Lung (tissue), 12 donors: ENCODE data around the gene PLCD1. TPM values are rescaled to one million over a fixed set of nuclear protein-coding genes. Genes with fewer than 3 reads are reported as not detected.

Source experiments
- ATAC-seq: fragments of 200-7000 bp; cut with Tn5 transposase; one replicate; pipeline ENCODE4 v1.9.1; 2020; ENCODE audit warnings: moderate number of reproducible peaks; ENCODE audit not compliant: insufficient read depth, low FRiP score
- DNase-seq, 3 donors: peaks; one replicate each; pipeline ENCODE4 v3.0.0-alpha.2; 2013 to 2017
- H3K27ac ChIP-seq, 2 donors: one replicate each; pipeline ENCODE4 v1.5.1; 2013; ENCODE audit warnings: mild to moderate bottlenecking in 2 of 2, moderate library complexity in 2 of 2, control low read depth in 1 of 2, inconsistent platforms in 1 of 2, low read depth in 1 of 2, low read length in 1 of 2
- H3K27me3 ChIP-seq, 3 donors: one replicate each; pipeline ENCODE4 v1.5.1; 2013; ENCODE audit warnings: low read length in 2 of 3; ENCODE audit not compliant: control insufficient read depth in 3 of 3, insufficient read depth in 3 of 3
- H3K36me3 ChIP-seq, 4 donors: one replicate each; pipeline ENCODE4 v1.5.1; 2013; ENCODE audit warnings: low read length in 4 of 4, mild to moderate bottlenecking in 1 of 4, moderate library complexity in 1 of 4; ENCODE audit not compliant: control insufficient read depth in 4 of 4, insufficient read depth in 4 of 4
- H3K4me1 ChIP-seq, 5 donors: one replicate each; pipeline ENCODE4 v1.5.1; 2013; ENCODE audit warnings: low read length in 5 of 5, mild to moderate bottlenecking in 2 of 5, moderate library complexity in 1 of 5; ENCODE audit not compliant: control insufficient read depth in 5 of 5, insufficient read depth in 5 of 5
- H3K4me3 ChIP-seq: one replicate; pipeline ENCODE4 v1.5.1; 2013; ENCODE audit warnings: mild to moderate bottlenecking, control low read depth, moderate library complexity
- H3K9ac ChIP-seq, 2 donors: one replicate each; pipeline ENCODE4 v1.5.1; 2013; ENCODE audit warnings: low read length in 2 of 2, control low read depth in 1 of 2; ENCODE audit not compliant: insufficient read depth in 1 of 2
- H3K9me3 ChIP-seq, 4 donors: one replicate each; pipeline ENCODE4 v1.5.1; 2013; ENCODE audit warnings: low read length in 3 of 4, mild to moderate bottlenecking in 1 of 4, moderate library complexity in 1 of 4; ENCODE audit not compliant: control insufficient read depth in 4 of 4, insufficient read depth in 3 of 4
- CTCF ChIP-seq: IDR thresholded peaks from 2 replicates; pipeline ENCODE4 v1.5.1; 2012; ENCODE audit warnings: mild to moderate bottlenecking; ENCODE audit errors: control extremely low read depth, extremely low read depth
- WGBS, 2 donors: extraction: QIAGEN DNeasy Blood & Tissue Kit; methylation state at CpG; one replicate each; pipeline ENCODE4 v1.1.7; 2013; 5-methylcytosine and 5-hydroxymethylcytosine counted together
- polyA plus RNA-seq, 2 donors: library from polyadenylated mRNA; stranded (reverse); fragments of 200-250 nt; gene quantifications; one replicate each; pipeline ENCODE4 v1.2.1, GENCODE V29; 2013
- total RNA-seq, 2 donors: library from RNA; depleted of rRNA in 1 of 2; stranded (reverse); fragments of >200 nt in 1 of 2; gene quantifications; one replicate each; pipeline ENCODE4 v1.2.1, GENCODE V29; 2014 to 2021
- donor health status: control.
- donor health status: control.
- donor health status: Bipolar disorder and iron deficiency.
- donor health status: healthy.
- donor health status: DM: yes; HTN: yes; CAD: no.

PLCD1 gene
- total and polyA plus RNA-seq, 4 donors, result 16.9 to 55.3 (median 21.3) TPM

- peak; percentile 74 to 84 (median 74) for DNase-seq
- 3 to 13% methylated on average over 49 of the region's 49 CpGs for WGBS, 2 donors
- Histone ChIP-seq H3K4me3 (peak overlapping the region; percentile 46), H3K36me3 (peaks cover 0 to 19% (median 1%) of the 10 kb centered on the region in 4 donors), H3K4me1 (peaks cover 0 to 40% (median 17%) of the 10 kb centered on the region in 5 donors), H3K9me3 (no peaks in the 10 kb centered on the region), H3K27me3 (no peaks in the 10 kb centered on the region), H3K9ac (peak overlapping the region; percentile 14 to 21), H3K27ac (peak overlapping the region; percentile 57 to 91)
- TF ChIP-seq CTCF, result no peak
- peak; percentile 34 for ATAC-seq
Observed at GRCh38 chr3:37993820-37994638, 35.4 kb downstream of the PLCD1 start.

DNA sequence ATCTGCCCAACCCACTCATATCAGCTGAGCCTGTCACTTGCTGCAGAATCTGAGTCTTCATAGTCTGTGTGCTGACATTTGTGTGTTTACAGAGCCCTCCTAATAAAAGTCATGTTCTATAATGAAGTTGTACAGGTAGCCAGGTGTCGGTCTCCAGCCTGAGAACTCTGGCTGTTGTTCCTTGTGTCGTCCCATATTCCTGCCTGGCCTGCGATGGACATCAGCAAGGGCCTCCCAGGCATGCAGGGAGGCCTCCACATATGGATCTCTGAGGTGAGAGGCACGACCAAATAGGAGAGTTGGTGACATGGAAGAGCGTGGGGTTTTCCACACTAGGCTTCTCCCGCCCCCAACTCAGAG lies 36.0 kb downstream of the PLCD1 start:
- no peak for TF ChIP-seq CTCF
- H3K36me3 ChIP-seq, result peaks cover 0 to 19% (median 1%) of the 10 kb centered on the region in 4 donors
- peak overlapping the region in 1 of 2 donors; percentile 21 for H3K9ac ChIP-seq
- WGBS, 2 donors, result 47 to 51% methylated on average over 6 of the region's 6 CpGs
- H3K27ac ChIP-seq, result peak overlapping the region in 1 of 2 donors; percentile 91
- H3K4me3 ChIP-seq, result no peak overlapping the region
- no peaks in the 10 kb centered on the region for H3K9me3 ChIP-seq
- no peaks in the 10 kb centered on the region for H3K27me3 ChIP-seq
- peaks cover 0 to 40% (median 16%) of the 10 kb centered on the region in 5 donors for H3K4me1 ChIP-seq
- ATAC-seq, result no peak
- no peak for DNase-seq

DNA sequence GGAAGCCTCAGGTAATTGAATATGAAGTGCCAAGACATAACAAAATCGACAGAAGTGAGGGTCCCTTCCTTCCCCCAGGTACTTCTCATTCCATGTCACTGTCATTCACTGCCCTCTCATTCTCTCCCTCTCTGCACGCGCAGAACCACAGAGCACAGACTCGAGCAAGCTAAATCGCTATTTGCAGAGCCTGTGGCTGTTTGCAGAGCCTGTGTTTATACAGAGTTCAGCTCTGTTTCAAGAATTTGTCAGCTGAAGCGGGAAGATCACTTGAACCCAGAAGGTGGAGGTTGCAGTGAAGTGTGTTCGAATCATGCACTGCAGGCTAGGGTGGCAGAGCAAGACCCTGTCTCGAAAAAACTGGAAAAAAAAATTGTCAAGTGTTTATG lies 36.4 kb downstream of the PLCD1 start:
- TF ChIP-seq CTCF, result no peak
- Histone ChIP-seq H3K9ac (no peak overlapping the region), H3K4me1 (peaks cover 0 to 40% (median 13%) of the 10 kb centered on the region in 5 donors), H3K27me3 (no peaks in the 10 kb centered on the region), H3K36me3 (peaks cover 0 to 19% (median 1%) of the 10 kb centered on the region in 4 donors), H3K27ac (peak overlapping the region in 1 of 2 donors; percentile 27), H3K4me3 (no peak overlapping the region), H3K9me3 (no peaks in the 10 kb centered on the region)
- ATAC-seq (no peak), DNase-seq (peak in 1 of 3 donors; percentile 10)
- WGBS, 2 donors, result 70 to 77% methylated on average over 8 of the region's 8 CpGs
